OCI-LY3 (cell line): Measurements from ENCODE around the gene SCRN2.

Source experiments
- H2AFZ ChIP-seq: fragments of 200-600, 300-600 bp; shearing (Covaris generic); 2 replicates; pipeline ENCODE4 v1.6.0; 2014; ENCODE audit warnings: antibody characterized with exemption, low read depth, low read length
- H3K27ac ChIP-seq: fragments of 200-600, 300-600 bp; sonication (generic); 2 replicates; pipeline ENCODE4 v1.5.1; 2014; ENCODE audit warnings: mild to moderate bottlenecking, low read length, moderate library complexity, mixed read lengths
- H3K27me3 ChIP-seq: fragments of 200-600, 300-600 bp; sonication (generic); 2 replicates; pipeline ENCODE4 v1.6.1; 2014; ENCODE audit warnings: low read depth, low read length, mixed read lengths
- H3K36me3 ChIP-seq: fragments of 200-600, 300-600 bp; sonication (generic); replicated peaks from 2 replicates; pipeline ENCODE3; 2014; ENCODE audit warnings: low read depth, low read length, mixed read lengths
- H3K4me1 ChIP-seq: fragments of 300-600, 200-600 bp; sonication (generic); 2 replicates; pipeline ENCODE4 v1.6.1; 2014; ENCODE audit warnings: low read length, mixed read lengths
- H3K4me2 ChIP-seq: fragments of 200-600, 300-600 bp; sonication (generic); 2 replicates; pipeline ENCODE4 v1.6.1; 2014; ENCODE audit warnings: low read length, mixed read lengths
- H3K4me3 ChIP-seq: fragments of 300-600, 200-600 bp; sonication (generic); 2 replicates; pipeline ENCODE4 v1.5.1; 2014; ENCODE audit warnings: antibody characterized with exemption, mild to moderate bottlenecking, low read length, moderate library complexity
- H3K79me2 ChIP-seq: fragments of 300-600, 200-600 bp; shearing (Covaris generic); 2 replicates; pipeline ENCODE4 v1.6.1; 2014; ENCODE audit warnings: mild to moderate bottlenecking, low read length, mixed read lengths
- H3K9ac ChIP-seq: fragments of 300-600, 200-600 bp; shearing (Covaris generic); 2 replicates; pipeline ENCODE4 v1.6.0; 2014; ENCODE audit warnings: mild to moderate bottlenecking, low read length, moderate library complexity
- H3K9me3 ChIP-seq: fragments of 200-600, 300-600 bp; shearing (Covaris generic); 2 replicates; pipeline ENCODE4 v1.6.1; 2014; ENCODE audit warnings: low read length, mixed read lengths; ENCODE audit not compliant: insufficient read depth
- H4K20me1 ChIP-seq: fragments of 200-600, 300-600 bp; sonication (generic); 2 replicates; pipeline ENCODE4 v1.6.1; 2016; ENCODE audit warnings: low read length, mixed read lengths; ENCODE audit not compliant: insufficient read depth
- CTCF ChIP-seq: fragments of 200-600, 300-600 bp; sonication (generic); IDR thresholded peaks from 2 replicates; pipeline ENCODE4 v1.5.1; 2014; ENCODE audit warnings: antibody characterized with exemption, low read length, low read depth
- EZH2phosphoT487 ChIP-seq: fragments of 200-600 bp; shearing (Covaris generic); IDR thresholded peaks from 2 replicates; pipeline ENCODE4 v1.6.1; 2018; ENCODE audit warnings: antibody characterized with exemption, mixed run types, low read depth

The SCRN2 gene

GRCh38 chr17:47873200-47874090 lies 32.4 kb upstream of the SCRN2 start:
- no peak overlapping the region for H2AFZ ChIP-seq
- H3K27ac ChIP-seq: peak overlapping the region; percentile 98
- H3K4me3 ChIP-seq: peak overlapping the region; percentile 74
- no peaks in the 10 kb centered on the region for H3K9me3 ChIP-seq
- H3K4me1 ChIP-seq: peaks cover 93% of the 10 kb centered on the region
- peak overlapping the region; percentile 93 for H3K9ac ChIP-seq
- TF ChIP-seq CTCF (no peak), EZH2phosphoT487 (no peak)
- H3K4me2 ChIP-seq: peak overlapping the region; percentile 88
- no peaks in the 10 kb centered on the region for H3K79me2 ChIP-seq
- H3K27me3 ChIP-seq: no peaks in the 10 kb centered on the region
- H3K36me3 ChIP-seq: no peaks in the 10 kb centered on the region
- H4K20me1 ChIP-seq: no peaks in the 10 kb centered on the region

- Histone ChIP-seq H3K36me3 (no peaks in the 10 kb centered on the region), H4K20me1 (no peaks in the 10 kb centered on the region), H2AFZ (no peak overlapping the region), H3K9ac (peak overlapping the region; percentile 93), H3K27me3 (no peaks in the 10 kb centered on the region), H3K4me1 (peaks cover 91% of the 10 kb centered on the region), H3K9me3 (no peaks in the 10 kb centered on the region), H3K79me2 (no peaks in the 10 kb centered on the region), H3K4me2 (peak overlapping the region; percentile 88), H3K4me3 (peak overlapping the region; percentile 74), H3K27ac (peak overlapping the region; percentile 98)
- TF ChIP-seq CTCF (no peak), EZH2phosphoT487 (no peak)
These were observed 31.6 kb upstream of the SCRN2 start for GRCh38 chr17:47872651-47873161.

DNA sequence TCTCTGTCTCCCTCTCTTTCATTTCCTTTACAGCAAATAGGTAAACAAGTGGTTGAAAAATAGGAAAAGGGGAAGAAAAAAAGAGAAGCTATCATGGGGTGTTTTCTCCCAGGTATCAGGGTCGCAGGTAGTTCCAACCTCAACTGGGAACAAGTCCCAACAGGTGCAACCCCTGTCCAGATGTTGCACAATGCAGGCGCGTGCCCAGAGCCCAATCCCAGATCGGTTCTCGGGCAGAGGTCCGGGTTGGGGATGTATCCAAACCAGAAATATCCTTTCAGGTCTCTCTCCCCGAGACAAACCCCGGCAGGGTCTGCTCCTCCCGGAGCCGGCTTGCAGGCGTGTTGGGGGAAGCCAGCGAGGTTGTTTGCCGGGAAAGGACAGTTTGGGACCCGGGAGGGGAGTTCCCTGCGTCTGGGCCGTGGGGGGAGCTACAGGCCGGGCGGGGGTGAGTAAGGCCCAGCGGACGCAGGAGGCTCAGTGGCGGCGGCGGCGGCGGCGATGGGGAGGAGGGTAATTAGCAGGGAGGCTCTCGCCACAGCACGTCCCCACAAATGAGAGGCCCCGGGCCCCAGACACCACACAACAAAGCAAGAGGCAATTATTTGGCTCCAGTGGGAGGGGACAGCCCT lies 31.1 kb upstream of the SCRN2 start:
- peak overlapping the region; percentile 74 for H3K4me3 ChIP-seq

More for the DNA sequence above, 31.1 kb upstream of the SCRN2 start:
- Histone ChIP-seq H3K79me2 (no peaks in the 10 kb centered on the region), H3K27ac (peak overlapping the region; percentile 98), H3K9me3 (no peaks in the 10 kb centered on the region), H2AFZ (no peak overlapping the region), H3K4me2 (peak overlapping the region; percentile 88), H3K27me3 (no peaks in the 10 kb centered on the region), H3K4me1 (peaks cover 89% of the 10 kb centered on the region), H4K20me1 (no peaks in the 10 kb centered on the region), H3K9ac (peak overlapping the region; percentile 93), H3K36me3 (no peaks in the 10 kb centered on the region)
- TF ChIP-seq EZH2phosphoT487 (no peak), CTCF (no peak)
